Naive thymus-derived CD4-positive, alpha-beta T cell (primary cell): ENCODE data around the gene CAPSL. TPM values are rescaled to one million over a fixed set of nuclear protein-coding genes. Genes with fewer than 3 reads are reported as not detected.

Experiments
- ATAC-seq: fragments of 150-1000 bp; cut with Tn5 transposase; 2 replicates; pipeline ENCODE4 v1.10.0; 2021; ENCODE audit warnings: mild to moderate bottlenecking, moderate library complexity
- CTCF ChIA-PET: fragments of 350-600 bp; sonication (Branson Sonifier 250); formaldehyde crosslinking; loops from one replicate; lab custom pipeline; 2021; ENCODE audit warnings: antibody characterized with exemption; lab: Charles Lee
- POLR2A ChIA-PET: fragments of 350-600 bp; sonication (Branson Sonifier 250); formaldehyde crosslinking; loops from one replicate; lab custom pipeline; 2021; ENCODE audit warnings: antibody characterized with exemption, inconsistent platforms; lab: Charles Lee
- DNase-seq, 9 donors: peaks; one replicate each; pipeline versions ENCODE4 v3.0.0 to v3.0.0-alpha.2; 2020 to 2022; ENCODE audit warnings: mixed read lengths in 1 of 9
- H3K27ac ChIP-seq: one replicate; pipeline ENCODE4 v1.7.0; 2013; ENCODE audit warnings: mild to moderate bottlenecking, low read depth, low read length, moderate library complexity
- H3K27me3 ChIP-seq, 2 donors: one replicate each; pipeline ENCODE4 v1.7.0; 2013; ENCODE audit warnings: low read length in 2 of 2, mild to moderate bottlenecking in 2 of 2, moderate library complexity in 2 of 2; ENCODE audit not compliant: control insufficient read depth in 2 of 2, insufficient read depth in 2 of 2
- H3K36me3 ChIP-seq, 3 experiments: 1 replicate in 2 of 3; 2 replicates in 1 of 3; pipeline ENCODE4 v1.7.0; 2013; ENCODE audit warnings: low read length in 3 of 3, mild to moderate bottlenecking in 3 of 3, moderate library complexity in 1 of 3; ENCODE audit not compliant: insufficient read depth in 3 of 3, control insufficient read depth in 2 of 3
- H3K4me1 ChIP-seq, 2 donors: one replicate each; pipeline ENCODE4 v1.7.0; 2013; ENCODE audit warnings: low read length in 2 of 2, mild to moderate bottlenecking in 2 of 2, moderate library complexity in 1 of 2; ENCODE audit not compliant: control insufficient read depth in 2 of 2, insufficient read depth in 2 of 2
- H3K4me3 ChIP-seq: 2 replicates; pipeline ENCODE4 v1.7.0; 2013; ENCODE audit warnings: mild to moderate bottlenecking, low read length
- H3K9me3 ChIP-seq, 3 experiments: 1 replicate in 2 of 3; 2 replicates in 1 of 3; pipeline ENCODE4 v1.7.0; 2013; ENCODE audit warnings: low read length in 3 of 3; ENCODE audit not compliant: control insufficient read depth in 2 of 3
- H3K27ac Mint-ChIP-seq, 9 donors: one replicate each; pipeline ENCODE4 v1.8.0; 2020 to 2022; ENCODE audit warnings: mixed read lengths in 9 of 9, mild to moderate bottlenecking in 8 of 9, moderate library complexity in 5 of 9, inconsistent platforms in 2 of 9
- H3K27me3 Mint-ChIP-seq, 5 donors: one replicate each; pipeline ENCODE4 v1.8.0; 2021 to 2022; ENCODE audit warnings: mixed read lengths in 5 of 5, mild to moderate bottlenecking in 1 of 5
- H3K36me3 Mint-ChIP-seq, 5 donors: one replicate each; pipeline ENCODE4 v1.8.0; 2020 to 2022; ENCODE audit warnings: mixed read lengths in 5 of 5, mild to moderate bottlenecking in 3 of 5, inconsistent platforms in 1 of 5
- H3K4me1 Mint-ChIP-seq, 7 donors: one replicate each; pipeline ENCODE4 v1.8.0; 2020 to 2022; ENCODE audit warnings: mixed read lengths in 7 of 7, mild to moderate bottlenecking in 3 of 7, inconsistent platforms in 1 of 7
- H3K4me3 Mint-ChIP-seq, 10 donors: one replicate each; pipeline ENCODE4 v1.8.0; 2020 to 2022; ENCODE audit warnings: mild to moderate bottlenecking in 10 of 10, mixed read lengths in 10 of 10, moderate library complexity in 6 of 10, inconsistent platforms in 2 of 10
- H3K9me3 Mint-ChIP-seq, 11 donors: one replicate each; pipeline ENCODE4 v1.8.0; 2020 to 2022; ENCODE audit warnings: mixed read lengths in 11 of 11, mild to moderate bottlenecking in 4 of 11, inconsistent platforms in 1 of 11, moderate library complexity in 1 of 11
- intact Hi-C, 2 donors: fragments of 100-400 bp; cut with micrococcal nuclease; formaldehyde crosslinking; loops; one replicate each; pipeline ENCODE4 v1.15.1; 2023
- polyA plus RNA-seq, 2 donors: library from polyadenylated mRNA; unstranded; fragments of 300-500 nt; fragmentation: Illumina TruSeq; gene quantifications; one replicate each; pipeline ENCODE4 v1.2.3, GENCODE V29; 2021
- total RNA-seq, 6 experiments: library from RNA in 5 of 6; stranded (reverse) in 5 of 6; gene quantifications; 1 replicate in 5 of 6; 2 replicates in 1 of 6; pipeline ENCODE4 v1.2.3 and lab custom pipeline; 2021 to 2026

Gene CAPSL
- total and polyA plus RNA-seq, 7 experiments from 2014 or later, result not detected

DNA sequence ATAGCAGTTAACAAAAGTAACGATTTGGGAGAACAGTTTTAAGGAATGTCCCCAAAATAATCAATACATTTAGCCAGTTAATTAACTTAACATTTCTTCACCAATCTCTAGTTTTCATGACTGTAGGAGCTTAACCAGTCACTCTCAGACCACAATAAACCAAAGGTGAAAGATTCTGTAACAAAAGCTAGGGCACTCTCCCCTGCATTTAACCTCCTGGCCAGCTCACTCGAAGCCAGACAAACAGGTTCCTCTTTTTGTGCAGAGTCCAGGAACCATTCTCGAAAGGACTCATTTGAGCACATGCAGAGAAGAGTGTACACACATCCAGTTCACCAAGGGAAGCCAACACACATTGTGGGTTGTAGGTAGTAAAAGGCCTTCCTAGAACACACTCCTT lies 75.3 kb downstream of the CAPSL start:
- ChIA-PET CTCF (interaction anchor here (0.6 to 7.1 kb wide), 8 partner anchors 41 to 212 kb away, joined by 3 to 61 read pairs (median 4); no protein-coding TSS in a partner anchor), POLR2A (interaction anchor here (1.0 to 18.2 kb wide), 13 partner anchors 5 to 212 kb away, joined by 3 to 1069 read pairs (median 10); partner anchors contain the start of gene IL7R)
- peaks cover 34 to 45% of the 10 kb centered on the region in 2 donors for H3K4me1 ChIP-seq
- H3K9me3 ChIP-seq, result no peaks in the 10 kb centered on the region
- intact Hi-C loops, result no loop called here
- Mint-ChIP-seq H3K27me3 (no peaks in the 10 kb centered on the region), H3K36me3 (peaks cover 73 to 95% (median 92%) of the 10 kb centered on the region in 5 donors), H3K4me1 (peaks cover 20 to 81% (median 76%) of the 10 kb centered on the region in 7 donors), H3K9me3 (peaks cover 0 to 7% (median 2%) of the 10 kb centered on the region in 11 donors), H3K4me3 (peak overlapping the region; percentile 87 to 99 (median 94)), H3K27ac (peak overlapping the region; percentile 47 to 99 (median 95))
- ATAC-seq (no peak), DNase-seq (no peak)
- H3K36me3 ChIP-seq, result peaks cover 59 to 77% (median 71%) of the 10 kb centered on the region in 3 experiments
- peak overlapping the region; percentile 98 for H3K27ac ChIP-seq
- H3K27me3 ChIP-seq, result no peaks in the 10 kb centered on the region
- peak overlapping the region; percentile 80 for H3K4me3 ChIP-seq

- H3K4me3 Mint-ChIP-seq, result peak overlapping the region; percentile 87 to 99 (median 94)
- H3K27me3 Mint-ChIP-seq, result no peaks in the 10 kb centered on the region
- Histone ChIP-seq H3K4me1 (peaks cover 24 to 35% of the 10 kb centered on the region in 2 donors), H3K27me3 (no peaks in the 10 kb centered on the region), H3K9me3 (no peaks in the 10 kb centered on the region), H3K4me3 (peak overlapping the region; percentile 80), H3K36me3 (peaks cover 49 to 75% (median 60%) of the 10 kb centered on the region in 3 experiments), H3K27ac (peak overlapping the region; percentile 98)
- H3K9me3 Mint-ChIP-seq, result peaks cover 0 to 7% (median 2%) of the 10 kb centered on the region in 11 donors
- POLR2A ChIA-PET, result interaction anchor here (0.9 to 18.2 kb wide), 10 partner anchors 5 to 191 kb away, joined by 3 to 1069 read pairs (median 158); partner anchors contain the start of gene IL7R
- peak overlapping the region; percentile 89 to 99 (median 95) for H3K27ac Mint-ChIP-seq
- ATAC-seq (no peak), DNase-seq (no peak)
- H3K36me3 Mint-ChIP-seq, result peaks cover 78 to 95% (median 91%) of the 10 kb centered on the region in 5 donors
- H3K4me1 Mint-ChIP-seq, result peaks cover 17 to 71% (median 67%) of the 10 kb centered on the region in 7 donors
- intact Hi-C loops, result no loop called here
- CTCF ChIA-PET, result interaction anchor here (1.1 to 7.1 kb wide), 4 partner anchors 64 to 137 kb away, joined by 3 to 61 read pairs (median 4); no protein-coding TSS in a partner anchor
Observed at GRCh38 chr5:35862126-35862525, 76.3 kb downstream of the CAPSL start.

DNA sequence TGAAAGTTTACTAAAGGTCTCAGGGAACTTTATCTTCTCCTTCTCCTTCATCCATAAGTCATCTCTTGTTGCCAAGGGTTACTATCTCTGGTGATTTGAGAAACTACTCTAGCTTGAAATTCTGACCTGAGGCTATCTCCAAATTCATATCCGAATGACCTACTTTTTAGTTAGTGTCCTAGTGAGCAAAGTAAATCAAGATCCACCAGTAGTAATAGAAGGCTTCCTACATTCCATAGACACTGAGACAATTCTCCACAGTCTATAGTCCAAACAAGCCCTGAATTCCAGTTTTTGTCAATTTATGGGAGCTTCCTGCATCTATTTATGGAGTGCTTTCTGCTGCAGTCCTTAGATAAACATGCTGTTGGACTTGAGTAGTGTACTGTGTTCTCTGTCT lies 76.7 kb downstream of the CAPSL start:
- DNase-seq (no peak), ATAC-seq (no peak)
- Mint-ChIP-seq H3K9me3 (peaks cover 0 to 7% (median 2%) of the 10 kb centered on the region in 11 donors), H3K36me3 (peaks cover 78 to 95% (median 90%) of the 10 kb centered on the region in 5 donors), H3K4me1 (peaks cover 17 to 67% (median 66%) of the 10 kb centered on the region in 7 donors), H3K27me3 (no peaks in the 10 kb centered on the region), H3K4me3 (peak overlapping the region; percentile 87 to 99 (median 94)), H3K27ac (peak overlapping the region; percentile 89 to 99 (median 95))
- intact Hi-C loops, result no loop called here
- Histone ChIP-seq H3K4me3 (peak overlapping the region; percentile 80), H3K36me3 (peaks cover 47 to 72% (median 58%) of the 10 kb centered on the region in 3 experiments), H3K9me3 (no peaks in the 10 kb centered on the region), H3K27me3 (no peaks in the 10 kb centered on the region), H3K27ac (peak overlapping the region; percentile 98), H3K4me1 (peaks cover 21 to 32% of the 10 kb centered on the region in 2 donors)
- ChIA-PET CTCF (interaction anchor here (7.1 kb wide), 1 partner anchor 82 kb away, joined by 61 read pairs; no protein-coding TSS in a partner anchor), POLR2A (interaction anchor here (1.0 to 18.2 kb wide), 9 partner anchors 5 to 191 kb away, joined by 3 to 1069 read pairs (median 167); partner anchors contain the start of gene IL7R)

GRCh38 chr5:35860686-35861085 lies 77.7 kb downstream of the CAPSL start:
- H3K27ac ChIP-seq, result peak overlapping the region; percentile 98
- ATAC-seq, result no peak
- POLR2A ChIA-PET, result interaction anchor here (0.7 to 18.2 kb wide), 8 partner anchors 4 to 200 kb away, joined by 3 to 1069 read pairs (median 262); partner anchors contain the start of gene IL7R
- peaks cover 47 to 70% (median 53%) of the 10 kb centered on the region in 3 experiments for H3K36me3 ChIP-seq
- no peaks in the 10 kb centered on the region for H3K27me3 ChIP-seq
- peaks cover 21 to 33% of the 10 kb centered on the region in 2 donors for H3K4me1 ChIP-seq
- CTCF ChIA-PET, result interaction anchor here (0.6 to 7.1 kb wide), 5 partner anchors 38 to 81 kb away, joined by 3 to 61 read pairs (median 4); no protein-coding TSS in a partner anchor
- Mint-ChIP-seq H3K4me1 (peaks cover 19 to 69% (median 63%) of the 10 kb centered on the region in 7 donors), H3K9me3 (peaks cover 0 to 7% (median 2%) of the 10 kb centered on the region in 11 donors), H3K27ac (peak overlapping the region; percentile 89 to 99 (median 95)), H3K27me3 (no peaks in the 10 kb centered on the region), H3K36me3 (peaks cover 72 to 87% (median 83%) of the 10 kb centered on the region in 5 donors), H3K4me3 (peak overlapping the region; percentile 87 to 99 (median 94))
- intact Hi-C loops, result no loop called here
- peak overlapping the region; percentile 80 for H3K4me3 ChIP-seq
- no peak for DNase-seq
- no peaks in the 10 kb centered on the region for H3K9me3 ChIP-seq

GRCh38 chr5:35859101-35859661 lies 79.2 kb downstream of the CAPSL start:
- ChIA-PET CTCF (interaction anchor here (0.7 to 11.1 kb wide), 22 partner anchors 8 to 242 kb away, joined by 3 to 128 read pairs (median 4); partner anchors contain the start of gene SPEF2), POLR2A (interaction anchor here (0.6 to 18.2 kb wide), 16 partner anchors 9 to 204 kb away, joined by 3 to 1069 read pairs (median 5); no protein-coding TSS in a partner anchor)
- Histone ChIP-seq H3K9me3 (no peaks in the 10 kb centered on the region), H3K36me3 (peaks cover 44 to 59% (median 48%) of the 10 kb centered on the region in 3 experiments), H3K4me3 (peak overlapping the region; percentile 80), H3K27ac (peak overlapping the region; percentile 98), H3K4me1 (peaks cover 28 to 44% of the 10 kb centered on the region in 2 donors), H3K27me3 (no peaks in the 10 kb centered on the region)
- H3K4me1 Mint-ChIP-seq, result peaks cover 18 to 72% (median 63%) of the 10 kb centered on the region in 7 donors
- peaks cover 60 to 72% (median 71%) of the 10 kb centered on the region in 5 donors for H3K36me3 Mint-ChIP-seq
- intact Hi-C loops, result loop anchor here (1.0 to 10.0 kb wide), 8 partner anchors 10 to 1016 kb away; partner anchors contain the start of genes DNAJC21 (in 1 of the 2) and NIPBL (in 1 of the 2)
- DNase-seq, result peak in 7 of 9 donors; percentile 54 to 78 (median 63)
- H3K27me3 Mint-ChIP-seq, result no peaks in the 10 kb centered on the region
- peak overlapping the region; percentile 89 to 99 (median 95) for H3K27ac Mint-ChIP-seq
- peaks cover 0 to 3% (median 0%) of the 10 kb centered on the region in 11 donors for H3K9me3 Mint-ChIP-seq
- ATAC-seq, result peak; percentile 36
- peak overlapping the region; percentile 87 to 99 (median 94) for H3K4me3 Mint-ChIP-seq
